T47D (cell line): ENCODE results near the gene SPATA31C2.
"Not testable (repeated sequence)": the region's sequence is repeated elsewhere in the genome, so short reads cannot be mapped to it uniquely, and the experiment has no call there.

ENCODE experiments used
- DNase-seq, 2 experiments: peaks; one replicate each; pipeline versions ENCODE4 v3.0.0 to v3.0.0-alpha.2; 2011 to 2012; ENCODE audit warnings: low read depth in 1 of 2, low spot score in 1 of 2
- JUND ChIP-seq: IDR thresholded peaks from 2 replicates; pipeline ENCODE4 v1.6.1; 2012; ENCODE audit warnings: low read depth
- in situ Hi-C: cut with HindIII; loops from 2 replicates; pipeline ENCODE4 v1.10.0; 2016; ENCODE audit warnings: low sequenced_read_pairs, low pct_unique_long_range_greater_than_20kb

SPATA31C2 gene

DNA sequence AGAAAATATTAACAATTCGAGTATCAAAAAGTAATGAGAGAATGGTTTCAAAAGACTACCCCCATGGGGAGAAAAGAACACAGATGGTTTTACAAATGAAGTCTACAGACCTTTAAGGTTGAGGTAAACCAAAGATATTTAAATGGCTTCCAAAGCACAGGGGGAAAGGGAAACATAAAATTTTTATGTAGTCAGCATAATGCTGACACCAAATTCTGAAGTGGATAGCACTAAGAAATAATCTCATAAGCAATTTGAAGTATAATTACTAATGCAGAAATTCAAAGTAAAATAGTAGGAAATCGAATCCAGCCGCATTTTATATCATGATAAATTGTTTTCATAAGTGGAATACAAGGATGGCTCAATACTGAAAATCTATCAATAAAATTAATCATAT lies 30.3 kb upstream of the SPATA31C2 start:
- in situ Hi-C loops = no loop called here
- no peak for DNase-seq
- no peak for TF ChIP-seq JUND

DNA sequence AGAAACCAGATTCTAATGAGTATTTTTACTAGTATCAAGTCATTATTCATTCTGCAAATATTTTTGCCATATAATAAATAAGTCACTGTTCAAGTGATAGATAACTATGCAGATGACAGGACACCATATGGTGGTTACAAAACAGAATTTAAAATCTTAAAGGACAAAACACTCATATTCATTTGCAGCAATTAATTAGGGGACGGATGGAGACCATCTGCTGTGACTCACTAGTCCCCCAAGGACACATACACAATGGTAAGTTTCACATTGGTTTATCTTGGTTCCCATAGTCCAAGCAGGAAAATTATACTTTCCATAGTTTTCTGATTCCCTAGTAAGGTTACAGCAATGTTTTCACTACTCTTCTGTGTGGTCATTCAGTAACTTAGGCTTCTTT lies 28.4 kb upstream of the SPATA31C2 start:
- TF ChIP-seq JUND = no peak
- in situ Hi-C loops = no loop called here

DNA sequence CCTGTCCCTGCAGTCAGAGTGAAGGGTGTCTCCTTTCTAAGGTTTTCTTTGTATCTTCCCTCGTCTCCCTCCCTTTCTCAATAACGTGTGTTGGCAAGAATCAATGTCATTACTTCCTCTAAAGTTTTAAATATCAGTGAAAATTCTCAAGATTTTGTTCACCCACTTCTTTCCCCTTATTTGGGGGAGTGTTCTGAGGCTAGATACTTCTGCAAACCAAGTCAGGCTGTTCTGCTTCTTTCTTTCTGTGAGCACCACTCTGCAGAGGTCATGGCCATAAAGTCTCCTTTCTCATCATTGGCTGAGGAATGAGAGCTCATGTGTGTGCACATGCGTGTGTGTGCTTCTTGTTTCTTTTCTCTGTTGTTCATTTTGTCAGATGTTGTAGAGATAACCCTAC lies 26.6 kb upstream of the SPATA31C2 start:
- DNase-seq = no peak
- TF ChIP-seq JUND = no peak
- in situ Hi-C loops = no loop called here

More for the DNA sequence above, 28.4 kb upstream of the SPATA31C2 start:
- DNase-seq = no peak

DNA sequence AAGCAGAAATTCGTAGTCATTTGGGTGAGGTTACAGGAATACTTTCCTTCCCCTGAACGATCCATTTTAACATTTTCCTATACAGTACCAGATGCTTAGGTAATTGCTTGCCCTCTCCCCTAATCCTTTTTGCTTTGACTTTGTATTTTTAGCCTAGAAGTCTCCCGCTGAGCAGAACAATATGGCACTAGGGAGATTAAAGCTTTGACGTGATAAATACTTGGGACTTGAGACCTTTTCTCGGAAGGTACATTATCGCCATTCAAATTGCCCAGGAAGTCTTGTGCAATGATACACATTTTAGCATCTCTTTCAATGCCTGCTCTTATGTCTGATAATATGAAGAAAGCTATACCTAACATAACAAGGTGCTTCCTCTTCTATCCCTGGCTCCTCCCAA lies 22.9 kb upstream of the SPATA31C2 start:
- no peak for DNase-seq
- TF ChIP-seq JUND = no peak
- in situ Hi-C loops = no loop called here

DNA sequence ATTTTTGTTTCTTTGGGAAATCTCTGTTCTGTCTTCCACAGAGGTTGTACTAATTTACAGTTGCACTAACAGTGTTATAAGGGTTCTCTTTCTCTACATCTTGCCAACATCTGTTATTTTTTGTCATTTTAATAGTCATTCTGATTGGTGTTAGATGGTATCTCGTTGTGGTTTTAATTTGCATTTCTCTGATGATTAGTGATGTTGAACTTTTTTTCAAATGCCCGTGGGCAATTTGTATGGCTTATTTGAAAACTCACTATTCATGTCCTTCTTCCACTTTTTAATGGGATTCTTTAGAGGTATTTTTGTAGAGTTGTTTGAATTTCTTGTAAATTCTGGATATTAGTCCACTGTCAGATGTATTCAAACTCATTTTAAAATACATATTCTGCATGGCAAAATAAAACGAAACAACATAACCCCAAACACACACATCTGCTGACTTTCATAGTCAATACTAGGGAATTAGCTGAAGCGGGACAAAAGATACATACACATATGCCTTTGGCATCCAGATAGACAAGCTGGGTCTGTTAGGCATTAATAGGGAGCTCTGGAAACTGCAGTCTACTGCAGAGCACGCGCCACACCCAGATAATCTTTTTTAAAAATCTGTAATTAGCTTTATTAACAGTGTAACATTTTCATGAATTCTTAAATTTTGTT lies 5.8 kb upstream of the SPATA31C2 start:
- no peak for TF ChIP-seq JUND
- no peak for DNase-seq
- in situ Hi-C loops = no loop called here

DNA sequence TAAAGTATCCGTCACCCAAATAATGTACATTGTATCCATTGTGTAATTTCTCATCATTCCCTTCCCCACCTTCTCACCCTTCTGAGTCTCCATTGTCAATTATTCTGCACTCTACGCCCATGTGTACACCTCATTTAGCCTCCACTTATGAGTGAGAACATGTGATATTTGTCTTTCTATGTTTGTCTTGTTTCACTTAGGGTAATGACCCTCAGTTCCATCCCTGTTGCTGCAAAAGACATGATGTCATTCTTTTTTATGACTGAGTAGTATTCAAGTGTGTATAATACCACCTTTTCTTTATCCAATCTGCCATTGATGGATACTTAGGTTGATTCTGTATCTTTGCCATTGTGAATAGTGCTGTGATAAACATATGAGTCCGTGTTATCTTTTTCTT lies 4.9 kb upstream of the SPATA31C2 start:
- TF ChIP-seq JUND = no peak
- in situ Hi-C loops = no loop called here
- DNase-seq = no peak

DNA sequence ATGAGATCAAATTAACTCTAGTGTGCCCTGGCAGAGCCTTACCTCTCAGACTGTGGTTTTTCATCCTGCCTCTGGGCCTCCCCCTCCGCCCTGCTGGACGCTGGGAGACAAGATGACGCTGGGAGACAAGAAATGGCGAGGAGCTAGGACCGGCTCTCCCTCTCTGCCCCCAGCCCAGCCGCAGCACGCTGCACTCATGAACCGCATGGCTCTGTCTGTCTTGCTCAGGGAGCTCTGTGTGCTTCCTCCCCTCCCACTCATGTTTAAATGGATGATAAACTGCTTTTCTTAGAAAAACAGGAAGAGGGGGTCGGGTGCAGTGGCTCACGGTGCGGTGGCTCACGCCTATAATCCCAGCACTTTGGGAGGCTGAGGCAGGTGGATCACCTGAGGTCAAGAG lies 4.7 kb downstream of the SPATA31C2 start:
- in situ Hi-C loops, DNase-seq: not testable (repeated sequence)

DNA sequence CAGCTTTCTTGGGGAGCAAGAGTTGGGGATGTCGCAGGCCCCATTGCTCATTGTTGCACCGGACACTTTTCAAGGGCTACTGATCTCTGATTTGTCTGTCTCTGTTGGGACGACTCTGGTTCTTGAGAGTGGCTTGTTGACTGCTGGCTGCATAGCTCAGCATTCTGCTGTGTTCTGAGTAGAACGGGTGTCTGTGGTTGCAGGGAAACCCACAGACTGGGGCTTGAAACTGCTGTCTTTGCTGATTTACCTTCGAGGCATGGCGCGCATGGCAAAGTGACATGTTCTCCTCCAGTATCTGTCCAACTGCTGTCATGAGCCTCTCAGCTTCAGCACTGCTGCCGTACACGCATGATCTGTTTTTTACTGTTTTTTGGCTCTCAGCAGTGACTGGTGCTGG lies 8.7 kb downstream of the SPATA31C2 start:
- in situ Hi-C loops = not testable (repeated sequence)

DNA sequence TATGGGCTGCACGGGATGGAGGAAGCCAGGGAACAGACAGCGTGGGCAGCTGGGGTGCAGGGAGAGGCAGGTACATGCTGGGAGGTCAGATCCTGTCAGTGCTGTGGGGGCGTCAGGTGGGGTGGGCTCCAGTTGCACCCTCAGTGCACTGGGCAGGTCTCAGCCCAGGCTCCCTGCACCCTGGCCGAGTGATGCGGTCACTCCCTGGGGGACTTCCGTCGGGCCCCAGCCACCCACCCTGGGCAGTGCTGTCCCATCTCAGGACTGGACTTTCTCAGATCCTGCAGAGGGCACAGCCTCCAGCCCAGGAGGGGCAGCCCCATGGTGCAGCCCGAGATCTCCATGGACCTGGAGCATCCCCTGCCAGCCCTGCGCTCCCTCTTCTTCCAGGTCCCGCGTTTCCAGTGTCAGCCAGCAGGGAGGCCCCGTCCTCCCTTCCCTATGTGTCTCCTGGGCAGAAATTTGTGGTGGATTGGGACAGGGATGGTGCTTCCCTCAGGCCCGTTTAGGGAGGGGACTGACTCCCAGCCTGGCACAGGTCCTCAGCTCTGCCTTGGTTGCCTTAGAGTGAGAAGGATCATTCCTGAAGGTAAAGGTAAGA lies 10.5 kb downstream of the SPATA31C2 start:
- in situ Hi-C loops, DNase-seq: not testable (repeated sequence)

More for the DNA sequence above, 8.7 kb downstream of the SPATA31C2 start:
- DNase-seq = not testable (repeated sequence)

DNA sequence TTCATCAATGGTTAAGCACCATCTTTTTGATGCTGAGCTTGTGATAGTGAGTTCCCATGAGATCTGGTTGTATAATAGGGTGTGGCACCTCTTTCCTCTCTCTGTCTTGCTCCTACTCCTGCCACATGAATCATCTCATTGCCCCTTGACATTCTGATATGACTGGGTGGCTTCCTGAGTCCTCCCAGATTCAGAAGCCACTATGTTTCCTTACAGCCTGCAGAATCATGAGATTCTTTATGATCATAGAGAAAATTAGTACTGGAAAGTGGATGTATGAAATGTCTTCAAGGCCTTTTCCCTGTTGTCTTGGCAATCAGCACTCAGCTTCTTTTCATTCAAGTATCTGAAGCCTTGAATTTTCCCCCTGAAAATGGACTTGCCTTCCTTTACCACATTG lies 14.9 kb downstream of the SPATA31C2 start:
- in situ Hi-C loops = not testable (repeated sequence)

DNA sequence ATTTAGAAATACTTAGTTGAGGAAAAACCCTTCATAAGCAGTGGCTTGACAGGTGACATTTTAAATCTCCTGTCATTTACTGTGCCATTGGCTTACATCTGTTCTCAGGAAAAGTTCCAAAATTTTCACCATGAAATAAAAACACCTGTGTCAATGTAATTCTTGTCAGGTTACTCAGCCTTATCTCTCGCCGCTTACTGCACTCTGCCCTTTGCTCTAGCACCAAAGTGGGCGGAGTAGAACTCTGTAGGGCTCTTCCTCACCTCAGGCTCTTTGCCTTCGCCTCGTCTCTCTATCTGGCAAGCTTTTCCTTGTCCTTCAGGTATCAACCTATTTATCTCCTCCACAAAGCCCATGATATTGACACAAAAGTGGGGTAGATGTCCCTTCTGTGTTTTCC lies 20.2 kb downstream of the SPATA31C2 start:
- DNase-seq, in situ Hi-C loops: not testable (repeated sequence)

More for the DNA sequence above, 14.9 kb downstream of the SPATA31C2 start:
- DNase-seq = not testable (repeated sequence)

DNA sequence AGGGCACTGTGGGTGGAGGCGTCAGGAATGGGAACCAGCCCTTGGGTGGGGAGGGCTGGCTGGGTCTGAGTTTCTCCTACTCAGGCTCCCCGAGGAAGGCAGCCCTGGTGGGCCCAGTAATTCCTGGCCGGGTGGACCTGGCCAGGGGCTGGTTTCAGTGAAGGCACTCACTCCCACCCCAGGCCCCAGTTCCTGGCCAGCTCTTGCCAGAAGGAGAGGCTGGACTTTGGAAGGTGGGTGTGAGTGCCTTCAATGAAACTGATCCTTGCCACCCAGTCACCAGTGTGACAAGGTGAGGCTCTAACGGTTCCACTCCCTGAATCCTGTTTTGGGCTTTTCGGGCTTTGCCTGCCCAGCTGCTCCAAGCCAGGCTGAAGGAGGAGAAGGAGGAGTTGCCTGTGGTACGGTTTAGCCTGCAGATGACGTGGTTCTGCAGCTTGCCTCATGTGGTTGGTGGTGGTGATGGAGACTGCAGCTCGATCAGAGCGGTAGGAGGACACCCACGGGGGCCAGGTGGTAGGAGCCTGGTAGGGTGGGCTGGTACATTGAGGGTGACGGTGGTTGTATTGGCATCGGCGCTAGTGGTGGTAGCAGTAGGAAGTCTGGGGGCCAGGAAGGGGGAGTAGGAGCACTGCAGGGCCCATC lies 23.2 kb downstream of the SPATA31C2 start:
- in situ Hi-C loops = not testable (repeated sequence)

DNA sequence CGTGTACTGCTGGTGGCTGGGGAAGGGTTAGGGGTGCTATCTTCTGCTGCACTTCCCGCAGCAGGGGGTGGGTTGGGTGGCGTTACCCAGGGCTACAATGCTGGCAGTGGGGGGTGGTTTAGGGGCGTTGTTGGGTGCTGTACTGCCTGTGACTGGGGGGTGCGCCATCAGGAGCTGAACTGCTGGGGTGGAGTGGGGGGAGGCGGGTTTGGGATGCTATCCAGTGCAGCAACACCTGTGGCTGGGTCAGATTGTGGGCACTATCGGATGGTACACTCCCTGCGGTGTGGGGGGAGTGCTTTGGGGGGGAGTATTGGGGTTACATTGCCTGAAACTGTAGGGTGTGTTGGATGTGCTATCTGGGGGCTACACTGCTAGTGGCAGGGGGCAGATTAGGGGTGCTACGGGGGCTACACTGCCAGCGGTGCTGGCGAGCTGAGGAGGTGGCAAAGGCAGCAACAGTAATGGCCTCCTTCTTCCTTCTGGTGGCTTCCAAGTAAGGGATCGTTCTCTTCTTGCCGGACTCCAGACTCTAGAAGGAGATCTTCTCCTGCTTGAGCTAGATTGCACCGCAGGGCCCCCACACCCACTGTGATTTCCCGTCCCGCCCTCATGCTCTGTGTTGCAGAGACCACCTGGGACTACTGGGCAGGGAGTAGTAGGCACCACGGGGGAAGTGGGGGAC lies 23.9 kb downstream of the SPATA31C2 start:
- in situ Hi-C loops, DNase-seq: not testable (repeated sequence)

More for the DNA sequence above, 23.2 kb downstream of the SPATA31C2 start:
- not testable (repeated sequence) for DNase-seq

DNA sequence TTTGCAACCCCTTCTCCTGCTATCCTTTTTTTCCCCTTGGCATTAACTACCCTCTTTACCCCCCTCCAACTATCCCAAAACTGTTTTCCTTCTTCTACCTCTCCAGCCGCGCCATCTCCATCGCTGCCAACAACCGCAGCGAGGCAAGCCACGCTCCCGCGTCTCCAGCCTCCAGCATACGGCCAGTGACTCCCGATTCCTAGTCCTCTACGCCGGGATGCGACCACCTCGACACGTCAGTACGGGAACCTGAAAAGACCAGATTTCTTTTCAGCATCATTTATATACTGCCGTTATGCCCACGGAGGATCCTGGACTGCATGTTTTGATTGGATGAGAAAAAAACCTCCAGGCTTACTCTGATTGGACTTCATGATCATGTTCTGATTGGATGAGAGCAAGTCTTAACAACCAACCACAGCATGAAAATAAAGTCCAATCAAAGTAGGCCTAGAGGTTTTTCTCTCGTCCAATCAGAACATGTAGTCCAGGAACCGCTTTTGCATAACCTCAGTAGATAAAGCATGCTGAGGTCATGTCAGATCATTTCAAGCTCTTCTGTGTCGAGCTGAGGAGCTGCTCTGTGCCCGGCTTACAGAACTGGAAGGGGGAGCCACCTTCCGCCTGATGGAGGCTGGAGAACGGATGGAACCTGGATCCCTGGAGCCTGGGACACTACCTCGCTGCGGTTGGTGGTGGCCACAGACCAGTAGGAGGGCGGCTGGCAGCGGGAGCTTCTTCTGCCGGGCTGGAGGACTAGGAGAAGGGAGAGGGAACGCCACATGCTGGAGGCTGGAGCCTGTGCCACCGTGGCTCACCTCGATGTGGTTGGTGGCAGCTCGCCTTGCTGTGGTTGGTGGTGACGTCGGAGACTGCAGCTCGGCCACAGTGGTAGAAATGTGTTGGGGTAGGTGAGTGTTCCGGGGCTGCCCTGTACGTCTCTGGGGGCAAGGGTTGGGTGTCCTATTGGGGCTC lies 24.8 kb downstream of the SPATA31C2 start:
- in situ Hi-C loops, DNase-seq: not testable (repeated sequence)
